Measurements from ENCODE around the gene LIN52.

The LIN52 gene

GRCh38 chr14:74211945-74212580, 127.3 kb downstream of the LIN52 start:
- Histone ChIP-seq H3K9ac (no peak overlapping the region), H3K4me3 (no peak overlapping the region), H4K20me1 (0 out of 22 replicates have a peak, but pooled peaks cover 0 to 5% (median 0%) of the 10 kb centered on the region in 11 experiments), H3K27me3 (no peaks in the 10 kb centered on the region), H3K4me1 (no peaks in the 10 kb centered on the region), H3K9me3 (replicated peaks in 1 of 11) (no peaks in the 10 kb centered on the region), H3K36me3 (no peaks in the 10 kb centered on the region), H3K27ac (no peak overlapping the region), H3K4me2 (no peak overlapping the region)
- no peak for TF ChIP-seq Cebpa-rat (IDR thresholded peaks at IDR 0.05)

GRCh38 chr14:74213907-74214803, 129.4 kb downstream of the LIN52 start:
- Histone ChIP-seq H3K4me2 (no peak overlapping the region), H3K27ac (no peak overlapping the region), H3K4me3 (no peak overlapping the region), H3K4me1 (peaks cover 0 to 5% (median 0%) of the 10 kb centered on the region in 10 experiments; a peak in 4 of 20 replicates), H3K36me3 (no peaks in the 10 kb centered on the region), H3K27me3 (peaks cover 0 to 5% (median 0%) of the 10 kb centered on the region in 11 experiments; a peak in 1 of 22 replicates), H3K9me3 (replicated peaks in 1 of 11) (no peaks in the 10 kb centered on the region), H4K20me1 (peaks cover 0 to 5% (median 0%) of the 10 kb centered on the region in 11 experiments; a peak in 1 of 22 replicates), H3K9ac (no peak overlapping the region)
- no peak for TF ChIP-seq Cebpa-rat (IDR thresholded peaks at IDR 0.05)

GRCh38 chr14:74216671-74217070, 131.9 kb downstream of the LIN52 start:
- no peak overlapping the region for H3K9ac ChIP-seq
- H3K4me3 ChIP-seq, result no peak overlapping the region
- TF ChIP-seq Cebpa-rat (IDR thresholded peaks at IDR 0.05), result no peak
- no peak overlapping the region for H3K27ac ChIP-seq
- H3K4me2 ChIP-seq, result no peak overlapping the region
- H3K27me3 ChIP-seq, result peaks cover 0 to 5% (median 0%) of the 10 kb centered on the region in 11 experiments; a peak in 1 of 22 replicates
- peaks cover 0 to 5% (median 0%) of the 10 kb centered on the region in 10 experiments; a peak in 4 of 20 replicates for H3K4me1 ChIP-seq
- no peaks in the 10 kb centered on the region for H3K9me3 ChIP-seq (replicated peaks in 1 of 11)
- H4K20me1 ChIP-seq, result peaks cover 0 to 5% (median 0%) of the 10 kb centered on the region in 11 experiments; a peak in 2 of 22 replicates
- H3K36me3 ChIP-seq, result no peaks in the 10 kb centered on the region

- Histone ChIP-seq H3K36me3 (no peaks in the 10 kb centered on the region), H4K20me1 (peaks cover 0 to 5% (median 0%) of the 10 kb centered on the region in 11 experiments; a peak in 2 of 22 replicates), H3K27me3 (peaks cover 0 to 5% (median 0%) of the 10 kb centered on the region in 11 experiments; a peak in 1 of 22 replicates), H3K9ac (0 out of 22 replicates have a peak overlapping the region, but pooled peaks of 1 of the 11 experiments have one; percentile 23), H3K27ac (no peak overlapping the region), H3K4me2 (peak overlapping the region; percentile 43 to 92 (median 63)), H3K9me3 (replicated peaks in 1 of 11) (no peaks in the 10 kb centered on the region), H3K4me3 (peak overlapping the region in 2 of 10 experiments; percentile 20 to 28; a peak in 2 of 20 replicates), H3K4me1 (peaks cover 0 to 5% (median 0%) of the 10 kb centered on the region in 10 experiments; a peak in 4 of 20 replicates)
- TF ChIP-seq Cebpa-rat (IDR thresholded peaks at IDR 0.05), result no peak
Measured at GRCh38 chr14:74217672-74218448, 133.1 kb downstream of the LIN52 start.

- no peak overlapping the region for H3K9ac ChIP-seq
- no peaks in the 10 kb centered on the region for H3K9me3 ChIP-seq (replicated peaks in 1 of 11)
- no peak for TF ChIP-seq Cebpa-rat (IDR thresholded peaks at IDR 0.05)
- no peaks in the 10 kb centered on the region for H3K36me3 ChIP-seq
- no peak overlapping the region for H3K4me2 ChIP-seq
- H3K4me3 ChIP-seq, result no peak overlapping the region
- H3K27ac ChIP-seq, result no peak overlapping the region
- H3K4me1 ChIP-seq, result peaks cover 0 to 5% (median 0%) of the 10 kb centered on the region in 10 experiments; a peak in 4 of 20 replicates
- peaks cover 0 to 5% (median 0%) of the 10 kb centered on the region in 11 experiments; a peak in 2 of 22 replicates for H4K20me1 ChIP-seq
- peaks cover 0 to 5% (median 0%) of the 10 kb centered on the region in 11 experiments; a peak in 1 of 22 replicates for H3K27me3 ChIP-seq
Measured at GRCh38 chr14:74218462-74218861, 133.7 kb downstream of the LIN52 start.

- Histone ChIP-seq H3K4me1 (peaks cover 0 to 5% (median 0%) of the 10 kb centered on the region in 10 experiments; a peak in 4 of 20 replicates), H3K27me3 (peaks cover 0 to 5% (median 0%) of the 10 kb centered on the region in 11 experiments; a peak in 1 of 22 replicates), H3K4me2 (no peak overlapping the region), H4K20me1 (peaks cover 0 to 3% (median 0%) of the 10 kb centered on the region in 11 experiments; a peak in 2 of 22 replicates), H3K27ac (no peak overlapping the region), H3K9me3 (replicated peaks in 1 of 11) (no peaks in the 10 kb centered on the region), H3K9ac (no peak overlapping the region), H3K4me3 (no peak overlapping the region), H3K36me3 (no peaks in the 10 kb centered on the region)
- no peak for TF ChIP-seq Cebpa-rat (IDR thresholded peaks at IDR 0.05)
Measured at GRCh38 chr14:74219277-74220205, 134.8 kb downstream of the LIN52 start.

GRCh38 chr14:74220991-74221390, 136.2 kb downstream of the LIN52 start:
- peaks cover 0 to 5% (median 0%) of the 10 kb centered on the region in 11 experiments; a peak in 1 of 22 replicates for H3K27me3 ChIP-seq

More at GRCh38 chr14:74220991-74221390, 136.2 kb downstream of the LIN52 start:
- Histone ChIP-seq H3K36me3 (no peaks in the 10 kb centered on the region), H3K4me1 (peaks cover 0 to 5% (median 0%) of the 10 kb centered on the region in 10 experiments; a peak in 4 of 20 replicates), H3K9me3 (replicated peaks in 1 of 11) (no peaks in the 10 kb centered on the region), H3K4me2 (no peak overlapping the region), H4K20me1 (peaks cover 0 to 3% (median 0%) of the 10 kb centered on the region in 11 experiments; a peak in 2 of 22 replicates), H3K9ac (no peak overlapping the region), H3K4me3 (no peak overlapping the region), H3K27ac (no peak overlapping the region)
- no peak for TF ChIP-seq Cebpa-rat (IDR thresholded peaks at IDR 0.05)
